AG09309 (cell line): Measurements from ENCODE around the gene CSNK1E.

ENCODE experiments used
- DNase-seq: peaks from one replicate; pipeline ENCODE4 v3.0.0-alpha.2; 2010; ENCODE audit warnings: low read depth
- H3K4me3 ChIP-seq: 2 replicates; pipeline ENCODE4 v1.5.1; 2011; ENCODE audit warnings: mild to moderate bottlenecking, low read depth, low read length, moderate library complexity; ENCODE audit not compliant: control insufficient read depth
- TF ChIP-seq, protein P1 (sequence below): IDR thresholded peaks from 2 replicates; pipeline ENCODE4 v1.5.1; 2011; ENCODE audit warnings: mild to moderate bottlenecking, low read depth, low read length, inconsistent platforms; ENCODE audit not compliant: insufficient read depth, control insufficient read depth; ENCODE audit errors: missing control alignments

The CSNK1E gene

GRCh38 chr22:38327396-38327795 is 10.2 kb upstream of the CSNK1E start:
- DNase-seq = no peak
- TF ChIP-seq, protein P1, sequence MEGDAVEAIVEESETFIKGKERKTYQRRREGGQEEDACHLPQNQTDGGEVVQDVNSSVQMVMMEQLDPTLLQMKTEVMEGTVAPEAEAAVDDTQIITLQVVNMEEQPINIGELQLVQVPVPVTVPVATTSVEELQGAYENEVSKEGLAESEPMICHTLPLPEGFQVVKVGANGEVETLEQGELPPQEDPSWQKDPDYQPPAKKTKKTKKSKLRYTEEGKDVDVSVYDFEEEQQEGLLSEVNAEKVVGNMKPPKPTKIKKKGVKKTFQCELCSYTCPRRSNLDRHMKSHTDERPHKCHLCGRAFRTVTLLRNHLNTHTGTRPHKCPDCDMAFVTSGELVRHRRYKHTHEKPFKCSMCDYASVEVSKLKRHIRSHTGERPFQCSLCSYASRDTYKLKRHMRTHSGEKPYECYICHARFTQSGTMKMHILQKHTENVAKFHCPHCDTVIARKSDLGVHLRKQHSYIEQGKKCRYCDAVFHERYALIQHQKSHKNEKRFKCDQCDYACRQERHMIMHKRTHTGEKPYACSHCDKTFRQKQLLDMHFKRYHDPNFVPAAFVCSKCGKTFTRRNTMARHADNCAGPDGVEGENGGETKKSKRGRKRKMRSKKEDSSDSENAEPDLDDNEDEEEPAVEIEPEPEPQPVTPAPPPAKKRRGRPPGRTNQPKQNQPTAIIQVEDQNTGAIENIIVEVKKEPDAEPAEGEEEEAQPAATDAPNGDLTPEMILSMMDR = no peak
- peak overlapping the region; percentile 12 for H3K4me3 ChIP-seq

DNA sequence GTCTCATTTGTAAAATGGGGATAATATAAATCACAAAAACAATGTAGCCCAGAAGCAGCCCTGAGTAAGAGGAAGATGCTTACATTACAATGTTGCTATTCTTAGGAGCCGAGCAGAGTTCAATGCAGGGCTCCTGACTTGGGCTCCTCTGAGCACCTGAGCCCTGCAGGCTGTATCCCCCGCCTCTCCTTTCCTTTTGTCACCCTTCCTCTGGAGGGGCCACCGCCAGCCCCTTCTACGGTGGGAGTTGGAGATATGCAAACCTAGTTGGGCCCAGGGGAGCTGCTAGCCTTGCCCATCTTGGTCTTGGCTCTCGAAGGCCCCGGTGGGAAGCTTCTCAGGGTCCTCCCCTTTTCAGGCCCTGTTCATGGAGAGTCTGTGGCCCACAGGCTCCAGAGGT is 8.4 kb upstream of the CSNK1E start:
- no peak for DNase-seq
- TF ChIP-seq, protein P1 = no peak
- H3K4me3 ChIP-seq = no peak overlapping the region

DNA sequence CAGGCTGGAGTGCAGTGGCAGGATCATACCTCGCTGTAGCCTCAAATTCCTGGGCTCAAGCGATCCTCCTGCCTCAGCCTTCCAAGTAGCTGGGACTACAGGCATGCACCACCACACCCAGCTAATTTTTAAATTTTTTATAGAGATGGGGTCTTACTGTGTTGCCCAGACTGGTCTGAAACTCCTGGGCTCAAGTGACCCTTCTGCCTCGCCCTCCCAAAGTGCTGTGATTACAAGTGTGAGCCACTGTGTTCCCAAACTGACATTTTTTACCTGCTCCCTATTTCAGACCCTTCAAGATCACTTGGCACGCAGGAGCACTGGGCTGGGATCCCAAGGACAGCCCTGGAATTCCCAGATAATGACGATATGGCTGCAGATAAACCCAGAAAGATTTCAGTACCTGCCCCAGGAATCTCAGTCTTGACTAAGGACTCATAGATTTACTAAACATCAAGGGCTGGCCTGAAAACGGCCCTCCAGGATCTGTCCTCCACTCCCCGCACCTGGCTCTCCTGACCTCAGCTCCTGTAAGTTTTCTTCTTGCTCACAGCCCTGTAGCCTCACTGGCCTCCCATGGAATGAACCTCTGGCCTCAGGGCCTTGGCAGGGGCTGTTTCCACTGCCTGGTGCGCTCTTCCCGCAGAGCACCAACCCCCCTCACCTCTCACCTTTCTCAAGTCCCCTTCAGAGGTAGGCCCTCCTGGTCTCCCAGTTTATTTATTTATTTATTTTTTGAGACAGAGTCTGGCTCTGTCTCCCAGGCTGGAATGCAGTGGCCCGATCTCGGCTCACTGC is 3.6 kb upstream of the CSNK1E start:
- TF ChIP-seq, protein P1 = no peak
- DNase-seq = no peak

GRCh38 chr22:38318792-38319773 is 1.9 kb upstream of the CSNK1E start:
- TF ChIP-seq, protein P1 = no peak
- H3K4me3 ChIP-seq = no peak overlapping the region
- DNase-seq = no peak

More for the DNA sequence above, 3.6 kb upstream of the CSNK1E start:
- H3K4me3 ChIP-seq = no peak overlapping the region

DNA sequence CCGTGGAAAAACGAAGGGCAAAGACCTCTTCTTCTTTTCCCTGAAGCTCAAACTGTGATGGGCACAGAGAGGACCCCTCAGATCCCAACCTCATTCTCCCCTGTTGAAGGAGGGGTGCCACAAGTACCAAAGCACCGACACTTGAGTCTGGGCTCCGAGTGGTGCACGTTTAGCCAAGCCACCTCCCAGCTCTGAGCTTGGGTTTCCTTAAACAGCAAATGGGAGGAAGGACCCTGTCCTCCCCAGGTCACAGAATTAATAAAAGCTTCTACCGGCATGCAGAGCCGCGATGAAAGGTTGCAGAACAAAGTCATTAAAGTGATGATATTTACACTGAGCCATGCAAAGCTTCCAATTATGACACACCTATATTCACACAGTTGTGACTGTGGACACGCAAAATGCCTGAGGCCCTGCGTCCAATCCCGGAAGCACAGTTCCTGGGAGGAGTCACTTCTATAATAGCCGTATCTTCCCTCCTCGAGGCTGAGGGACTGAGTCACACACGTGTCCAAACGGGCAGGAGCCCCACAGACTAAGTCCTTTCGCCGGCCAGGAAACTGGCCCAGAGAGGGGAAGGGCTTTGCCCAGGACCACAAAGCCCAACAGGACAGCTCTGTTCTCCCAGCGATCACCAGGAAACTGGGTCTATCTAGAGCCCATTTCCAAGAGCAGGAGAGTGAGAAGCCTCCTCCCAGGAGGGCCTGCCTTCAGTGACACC is 922 bp upstream of the CSNK1E start:
- TF ChIP-seq, protein P1 = no peak
- peak; percentile 79 for DNase-seq
- peak overlapping the region; percentile 55 for H3K4me3 ChIP-seq

GRCh38 chr22:38316364-38317121 is 690 bp downstream of the CSNK1E start:
- TF ChIP-seq, protein P1 = no peak
- H3K4me3 ChIP-seq = peak overlapping the region; percentile 95
- DNase-seq = no peak
